ENCODE results near the gene FAM163B.
"Not testable (repeated sequence)": the region's sequence is repeated elsewhere in the genome, so short reads cannot be mapped to it uniquely, and the experiment has no call there.

The FAM163B gene

GRCh38 chr9:133578524-133579441 lies 30.4 kb downstream of the FAM163B start:
- DNase-seq, result no peak

- DNase-seq, result no peak
Observed at GRCh38 chr9:133577737-133578112, 31.5 kb downstream of the FAM163B start.

GRCh38 chr9:133576875-133577736 lies 32.1 kb downstream of the FAM163B start:
- no peak for DNase-seq

GRCh38 chr9:133576031-133576874 lies 32.9 kb downstream of the FAM163B start:
- no peak for DNase-seq

- no peak for DNase-seq
Observed at GRCh38 chr9:133575186-133576030, 33.8 kb downstream of the FAM163B start.

- DNase-seq, result no peak
Observed at GRCh38 chr9:133574771-133575170, 34.4 kb downstream of the FAM163B start.

GRCh38 chr9:133573791-133574515 lies 35.2 kb downstream of the FAM163B start:
- no peak for DNase-seq

- DNase-seq, result peak; percentile 50
Observed at GRCh38 chr9:133572821-133573361, 36.3 kb downstream of the FAM163B start.

GRCh38 chr9:133571896-133572595 lies 37.1 kb downstream of the FAM163B start:
- DNase-seq, result no peak

GRCh38 chr9:133571391-133571890 lies 37.7 kb downstream of the FAM163B start:
- DNase-seq, result no peak

GRCh38 chr9:133570691-133571080 lies 38.5 kb downstream of the FAM163B start:
- no peak for DNase-seq

- DNase-seq, result no peak
Observed at GRCh38 chr9:133569891-133570690, 39.1 kb downstream of the FAM163B start.

GRCh38 chr9:133569121-133569785 lies 39.9 kb downstream of the FAM163B start:
- no peak for DNase-seq

- no peak for DNase-seq
Observed at GRCh38 chr9:133568186-133568585, 41.0 kb downstream of the FAM163B start.

- no peak for DNase-seq
Observed at GRCh38 chr9:133566817-133567216, 42.4 kb downstream of the FAM163B start.

GRCh38 chr9:133566382-133566781 lies 42.8 kb downstream of the FAM163B start:
- no peak for DNase-seq

- no peak for DNase-seq
Observed at GRCh38 chr9:133564451-133565116, 44.6 kb downstream of the FAM163B start.

- not testable (repeated sequence) for DNase-seq
Observed at GRCh38 chr9:133563814-133564213, 45.4 kb downstream of the FAM163B start.
